ENCODE results near the gene NEK10.

DNA sequence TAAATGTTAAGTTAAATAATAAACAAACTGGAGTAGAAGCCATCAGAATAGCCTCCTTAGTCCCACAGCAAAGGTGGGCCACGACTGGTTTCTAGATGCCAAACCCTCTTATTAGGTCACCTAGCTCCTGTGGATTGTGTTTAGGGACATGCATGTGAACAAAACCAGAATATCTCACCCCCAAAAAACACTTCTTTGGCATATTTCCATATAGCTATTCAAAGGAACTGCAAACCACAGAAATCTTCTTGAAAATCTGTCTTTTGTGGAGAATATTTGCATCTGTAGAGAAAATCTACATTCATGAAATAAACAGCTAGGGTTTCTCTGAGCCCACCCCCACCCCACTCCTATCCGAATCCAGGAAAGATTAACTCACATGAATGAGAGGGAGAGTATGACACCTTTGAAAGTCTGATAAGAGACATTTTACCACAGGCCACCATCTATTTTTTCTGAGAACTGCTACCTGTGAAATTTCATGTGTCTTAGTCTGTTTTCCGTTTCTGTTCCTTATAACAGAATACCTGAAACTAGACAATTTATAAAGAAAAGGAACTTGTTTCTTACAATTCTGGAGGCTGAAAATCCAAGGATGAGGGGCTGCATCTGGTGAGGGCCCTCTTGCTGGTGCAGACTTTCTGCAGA, 159.4 kb downstream of the NEK10 start:
- TF ChIP-seq, protein P1, sequence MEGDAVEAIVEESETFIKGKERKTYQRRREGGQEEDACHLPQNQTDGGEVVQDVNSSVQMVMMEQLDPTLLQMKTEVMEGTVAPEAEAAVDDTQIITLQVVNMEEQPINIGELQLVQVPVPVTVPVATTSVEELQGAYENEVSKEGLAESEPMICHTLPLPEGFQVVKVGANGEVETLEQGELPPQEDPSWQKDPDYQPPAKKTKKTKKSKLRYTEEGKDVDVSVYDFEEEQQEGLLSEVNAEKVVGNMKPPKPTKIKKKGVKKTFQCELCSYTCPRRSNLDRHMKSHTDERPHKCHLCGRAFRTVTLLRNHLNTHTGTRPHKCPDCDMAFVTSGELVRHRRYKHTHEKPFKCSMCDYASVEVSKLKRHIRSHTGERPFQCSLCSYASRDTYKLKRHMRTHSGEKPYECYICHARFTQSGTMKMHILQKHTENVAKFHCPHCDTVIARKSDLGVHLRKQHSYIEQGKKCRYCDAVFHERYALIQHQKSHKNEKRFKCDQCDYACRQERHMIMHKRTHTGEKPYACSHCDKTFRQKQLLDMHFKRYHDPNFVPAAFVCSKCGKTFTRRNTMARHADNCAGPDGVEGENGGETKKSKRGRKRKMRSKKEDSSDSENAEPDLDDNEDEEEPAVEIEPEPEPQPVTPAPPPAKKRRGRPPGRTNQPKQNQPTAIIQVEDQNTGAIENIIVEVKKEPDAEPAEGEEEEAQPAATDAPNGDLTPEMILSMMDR (IDR thresholded peaks at IDR 0.05): no peak
- no peak for TF ChIP-seq POLR2A (IDR thresholded peaks at IDR 0.05)
